Right lobe of liver (tissue), 4 donors: Measurements from ENCODE around the gene NFATC1.

Experiments used
- CTCF ChIP-seq, 4 donors: fragments of 200-600 bp in 3 of 4; fragments of 450-650 bp in 1 of 4; IDR thresholded peaks; one replicate each; pipeline versions ENCODE4 v1.5.1 to v1.8.0; 2016 to 2022; ENCODE audit warnings: antibody characterized with exemption in 4 of 4, mild to moderate bottlenecking in 2 of 4
- POLR2A ChIP-seq: fragments of 450-650 bp; IDR thresholded peaks from one replicate; pipeline ENCODE4 v1.6.1; 2017; ENCODE audit warnings: antibody characterized with exemption, mild to moderate bottlenecking
- donor health status: DM: no; HTN: no; CAD: no.
- donor health status: DM: no; HTN: no; CAD: no.
- donor health status: DM: no; HTN: yes; CAD: no.

GRCh38 chr18:79476031-79476917 is 80.5 kb downstream of the NFATC1 start:
- TF ChIP-seq CTCF (IDR thresholded peaks at IDR 0.05) (no peak), POLR2A (no peak)
